GM23338 (cell line): ENCODE results near the gene SUPT6H.

Source experiments
- CTCF ChIP-seq, 2 experiments: fragments of 200-600 bp in 1 of 2; sonication (generic) in 1 of 2; conservative IDR thresholded peaks; 2 replicates each; pipeline versions ENCODE4 v1.5.1 to v1.6.1; 2016 to 2017; ENCODE audit warnings: antibody characterized with exemption in 2 of 2, low read depth in 2 of 2, mild to moderate bottlenecking in 2 of 2, moderate library complexity in 1 of 2
- POLR2AphosphoS5 ChIP-seq: IDR thresholded peaks from 2 replicates; pipeline ENCODE4 v1.6.1; 2016; ENCODE audit warnings: antibody characterized with exemption, low read depth

- TF ChIP-seq CTCF (conservative IDR thresholded peaks at IDR 0.05; ENCODE audit: low read depth in 2 of 2): no peak
- no peak for TF ChIP-seq POLR2AphosphoS5
Observed at GRCh38 chr17:28620010-28620409, 42.0 kb upstream of the SUPT6H start.
